HT-29 (cell line): ENCODE data around the gene TRIO. TPM values are rescaled to one million over a fixed set of nuclear protein-coding genes. Genes with fewer than 3 reads are reported as not detected.

ENCODE experiments used
- DNase-seq: peaks from one replicate; pipeline ENCODE4 v3.0.0-alpha.2; 2015; ENCODE audit warnings: low spot score
- total RNA-seq: library from RNA; depleted of rRNA; stranded (reverse); fragments of >200 nt; shearing (Covaris generic); gene quantifications from 2 replicates; pipeline ENCODE4 v1.2.3, GENCODE V29; 2014

Gene TRIO
- total RNA-seq, 1 experiment from 2014 or later = 104 TPM

DNA sequence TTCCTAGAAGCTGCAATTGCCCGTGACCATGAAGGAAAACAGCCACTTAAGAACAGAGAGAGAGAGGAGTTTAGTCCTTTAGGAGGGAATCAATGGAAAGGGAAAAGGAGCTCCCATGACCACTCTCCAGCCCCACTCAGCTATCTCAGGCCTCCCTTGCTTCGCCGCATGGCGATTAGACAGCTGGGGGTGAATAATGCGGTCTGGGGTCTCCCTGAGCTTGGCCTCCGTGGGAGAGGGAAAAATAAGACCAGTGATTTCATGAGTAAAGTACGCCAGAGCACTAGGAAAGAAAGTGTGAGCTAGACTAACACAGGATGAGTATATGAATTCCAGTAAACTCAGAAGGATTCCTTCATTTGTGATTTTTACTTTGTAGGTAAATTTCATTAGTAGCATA is 180.3 kb downstream of the TRIO start:
- DNase-seq = no peak

DNA sequence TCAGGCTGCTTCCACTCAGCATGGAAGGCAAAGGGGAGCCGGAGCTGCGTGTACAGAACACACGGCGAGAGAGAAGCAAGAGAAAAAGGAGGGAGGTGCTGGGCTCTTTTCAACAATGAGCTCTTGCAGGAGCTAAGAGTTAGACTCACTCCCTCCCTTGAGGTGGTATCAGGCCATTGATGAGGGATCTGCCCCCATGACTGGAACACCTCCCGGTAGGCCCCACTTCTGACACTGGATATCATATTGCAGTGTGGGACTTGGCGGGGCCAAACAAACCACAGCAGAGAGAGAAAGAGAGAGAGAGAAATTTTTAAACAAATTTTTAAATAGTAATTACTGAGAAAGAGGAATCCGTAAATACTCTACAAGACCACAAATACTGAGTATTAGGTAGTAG is 182.2 kb downstream of the TRIO start:
- no peak for DNase-seq

DNA sequence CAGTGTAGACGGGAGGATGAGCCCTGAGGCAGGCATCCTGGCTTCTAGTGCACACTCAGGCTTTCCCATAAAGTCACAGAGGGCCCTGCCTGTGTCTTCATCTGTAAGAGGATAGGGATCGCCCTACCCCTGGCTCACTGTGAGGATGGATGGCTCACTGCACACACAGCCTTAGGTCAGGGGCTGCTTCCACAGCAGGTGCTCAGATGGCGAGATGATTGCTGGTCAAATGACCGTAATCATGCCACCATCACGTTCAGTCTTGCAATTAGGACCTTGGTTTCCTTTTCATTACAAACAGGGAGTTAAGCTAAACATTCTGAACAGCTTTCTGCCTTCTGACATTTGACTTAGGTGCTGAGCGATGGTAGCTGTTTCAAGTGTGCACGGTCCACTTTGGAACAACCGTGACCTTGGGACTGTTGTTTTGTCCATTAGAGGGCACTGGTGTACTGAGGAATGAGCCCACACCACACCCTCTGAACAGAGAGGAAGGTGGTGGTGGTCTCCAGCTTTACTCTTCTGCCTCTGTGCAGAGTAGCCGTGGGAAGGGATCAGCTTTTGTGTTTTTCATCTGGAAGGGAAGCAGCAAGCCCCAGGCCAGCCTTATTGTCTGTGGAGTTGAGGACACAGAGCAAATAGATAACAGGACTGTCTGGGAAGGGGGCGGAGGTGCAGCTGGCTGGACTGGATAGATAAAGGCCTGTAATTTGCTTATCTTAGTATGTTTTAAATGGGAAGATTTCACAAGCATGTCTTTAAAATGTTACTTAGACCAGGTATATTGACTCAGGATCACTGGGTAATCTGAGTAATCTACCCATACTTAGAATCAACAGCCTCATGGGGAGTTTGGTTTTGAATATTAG is 183.1 kb downstream of the TRIO start:
- peak; percentile 10 for DNase-seq

DNA sequence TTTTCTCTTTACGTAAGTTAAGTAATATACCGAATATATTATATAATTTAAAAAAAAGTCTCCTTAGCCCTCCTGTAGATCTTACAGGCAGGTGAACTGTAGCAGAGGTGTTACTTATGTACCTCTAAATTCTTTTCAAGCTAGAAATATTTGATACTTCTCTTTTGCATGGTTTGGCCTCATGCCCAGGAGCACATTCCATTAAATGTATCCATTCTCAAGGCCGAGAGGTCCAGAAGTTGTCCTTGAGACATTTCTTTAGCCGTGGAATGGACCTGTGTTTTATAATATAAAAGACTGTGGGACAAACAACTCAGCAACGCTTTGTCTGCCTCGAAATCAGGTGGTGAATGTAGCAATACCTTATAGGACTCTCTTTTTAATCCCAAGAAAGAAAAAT is 184.5 kb downstream of the TRIO start:
- DNase-seq = no peak

DNA sequence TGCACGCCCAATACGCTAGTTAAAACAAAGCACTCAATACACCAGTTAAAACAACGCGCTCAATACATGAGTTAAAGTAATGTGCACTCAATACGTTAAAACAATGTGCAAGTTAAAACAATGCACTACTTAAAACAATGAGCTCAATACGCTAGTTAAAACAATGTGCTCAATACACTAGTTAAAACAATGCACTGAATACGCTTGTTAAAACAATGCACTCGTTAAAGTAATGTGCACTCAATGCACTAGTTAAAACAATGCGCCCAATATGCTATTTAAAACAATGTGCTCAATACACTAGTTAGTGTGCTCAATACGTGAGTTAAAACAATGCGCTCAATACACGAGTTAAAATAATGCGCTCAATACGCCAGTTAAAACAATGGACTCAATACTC is 185.0 kb downstream of the TRIO start:
- DNase-seq = no peak

DNA sequence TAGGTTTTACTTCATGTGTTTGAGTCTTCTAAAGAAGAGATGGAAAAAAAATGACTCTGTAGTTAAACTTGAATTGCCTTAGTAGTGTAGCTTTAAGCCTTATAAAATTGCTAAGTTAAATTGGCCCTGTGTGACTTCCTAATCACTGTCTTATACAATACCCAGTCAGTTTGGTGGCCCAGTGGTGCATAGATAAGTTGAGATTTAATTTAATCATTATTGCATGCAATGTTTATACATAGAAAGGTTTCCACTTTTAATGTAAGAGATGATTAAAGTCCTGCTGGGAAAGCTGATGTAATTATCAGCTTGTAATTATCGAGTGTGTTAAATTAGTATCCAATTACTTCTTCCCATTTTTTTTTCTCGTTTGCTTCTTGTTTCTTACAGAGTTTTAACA is 187.1 kb downstream of the TRIO start:
- no peak for DNase-seq

DNA sequence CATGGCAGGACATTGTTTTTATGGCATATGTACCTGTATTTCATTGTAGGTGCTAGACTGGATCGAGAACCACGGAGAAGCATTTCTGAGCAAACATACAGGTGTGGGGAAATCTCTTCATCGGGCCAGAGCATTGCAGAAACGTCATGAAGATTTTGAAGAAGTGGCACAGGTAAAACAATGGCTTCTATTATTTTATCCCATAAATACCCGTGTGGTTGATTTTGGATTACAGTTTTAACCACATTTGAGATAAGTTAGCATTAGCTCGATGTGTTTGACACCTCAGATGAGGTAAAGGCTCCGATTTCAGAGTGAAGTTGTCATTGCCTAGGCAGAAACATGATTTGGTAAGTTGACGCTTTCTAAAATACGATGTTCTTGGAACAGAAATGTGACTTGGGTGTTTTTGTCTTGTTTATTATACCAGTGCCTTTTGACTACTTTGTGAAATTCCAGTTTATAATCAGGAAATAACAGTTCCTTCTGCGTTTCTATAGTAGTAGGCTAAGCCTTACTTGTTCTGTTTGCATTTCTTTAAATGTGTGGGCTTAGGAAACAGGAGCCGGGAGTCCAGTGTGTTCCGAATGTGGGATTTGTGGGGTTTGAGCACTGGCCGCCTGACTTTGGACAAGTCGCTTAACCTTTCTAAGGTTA is 187.7 kb downstream of the TRIO start:
- no peak for DNase-seq

DNA sequence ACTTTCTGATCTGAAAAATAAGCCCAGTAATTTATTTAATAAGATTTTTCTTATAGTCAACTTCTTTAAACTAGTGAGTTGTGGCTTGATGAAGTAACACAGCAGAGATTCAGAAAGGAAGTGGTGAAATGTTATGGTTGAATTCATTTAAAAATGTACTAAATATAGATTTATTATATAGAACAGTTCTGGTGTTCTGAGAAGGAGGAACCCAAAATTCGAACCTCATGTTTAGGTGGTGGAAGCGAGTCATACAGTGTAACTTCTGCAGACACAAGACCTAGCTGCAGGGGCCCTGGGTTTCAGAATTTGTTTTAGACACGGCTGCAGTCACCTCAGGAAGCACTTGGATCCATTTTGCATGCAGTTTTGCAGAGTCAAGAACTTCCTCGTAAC is 188.2 kb downstream of the TRIO start:
- DNase-seq = no peak

DNA sequence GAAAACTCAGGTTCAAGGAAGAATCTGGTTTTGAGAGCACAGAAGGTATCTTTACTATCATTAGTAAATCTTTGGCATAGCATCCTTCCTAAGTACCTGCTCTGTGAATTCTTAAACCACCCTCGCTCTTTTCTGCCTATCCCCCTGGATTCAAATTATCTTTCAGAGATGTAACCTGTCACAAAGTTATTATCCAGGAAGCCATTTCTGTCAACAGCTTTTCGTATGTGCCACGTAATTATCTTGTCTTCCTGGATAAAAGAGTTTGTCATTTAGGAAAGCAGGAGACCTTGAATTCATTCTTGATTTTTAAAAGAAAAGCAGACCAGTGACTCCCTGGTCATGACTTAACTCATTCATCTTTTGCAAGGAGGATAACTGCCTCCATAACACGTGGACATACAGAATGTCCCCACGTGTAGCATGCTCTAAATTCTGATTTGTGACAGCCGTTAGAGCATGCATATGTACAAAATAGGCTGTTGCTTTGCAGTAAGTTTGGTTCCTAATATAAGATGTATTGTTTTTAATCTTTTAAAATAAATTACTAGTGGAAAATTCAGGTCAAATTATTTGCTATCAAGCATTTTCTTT is 189.0 kb downstream of the TRIO start:
- no peak for DNase-seq

DNA sequence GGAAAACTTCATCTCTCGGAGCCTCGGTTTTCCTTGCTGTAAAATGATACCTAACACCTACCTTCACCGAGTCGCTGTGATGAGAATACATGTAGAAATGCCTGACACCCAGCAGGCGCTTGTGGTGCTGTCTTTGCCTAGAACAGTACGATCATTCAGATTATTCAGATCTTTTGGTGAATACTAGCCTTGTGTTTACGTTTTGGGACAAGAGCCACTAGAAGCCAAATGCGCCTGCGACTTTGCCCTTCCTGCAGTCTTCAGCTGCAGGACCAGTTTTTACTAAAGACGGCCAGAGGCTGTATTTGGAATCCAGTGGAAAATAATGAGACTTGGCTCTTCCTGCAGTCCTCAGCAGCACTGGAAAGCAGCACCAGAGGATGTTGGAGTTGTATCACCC is 189.6 kb downstream of the TRIO start:
- DNase-seq = no peak

DNA sequence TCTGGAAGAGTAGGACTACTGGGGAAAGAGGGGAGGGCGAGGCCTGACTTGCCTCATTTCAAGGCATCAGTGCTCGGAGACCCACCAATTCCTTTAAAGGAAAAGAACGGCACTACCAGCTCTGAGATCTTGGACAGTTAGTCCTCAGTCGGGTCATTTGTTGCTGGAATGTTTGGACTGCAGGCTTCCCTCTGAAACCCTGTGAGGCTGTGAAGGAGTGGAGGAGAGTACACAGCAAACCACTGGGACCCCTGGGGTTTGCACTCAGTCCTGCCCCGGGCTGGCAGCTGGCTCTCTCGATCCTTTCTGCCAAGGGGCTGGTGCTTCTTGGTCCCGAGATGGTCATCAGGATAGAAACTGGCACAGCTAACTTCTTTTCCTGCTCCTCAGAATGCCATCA is 194.5 kb downstream of the TRIO start:
- DNase-seq = no peak

DNA sequence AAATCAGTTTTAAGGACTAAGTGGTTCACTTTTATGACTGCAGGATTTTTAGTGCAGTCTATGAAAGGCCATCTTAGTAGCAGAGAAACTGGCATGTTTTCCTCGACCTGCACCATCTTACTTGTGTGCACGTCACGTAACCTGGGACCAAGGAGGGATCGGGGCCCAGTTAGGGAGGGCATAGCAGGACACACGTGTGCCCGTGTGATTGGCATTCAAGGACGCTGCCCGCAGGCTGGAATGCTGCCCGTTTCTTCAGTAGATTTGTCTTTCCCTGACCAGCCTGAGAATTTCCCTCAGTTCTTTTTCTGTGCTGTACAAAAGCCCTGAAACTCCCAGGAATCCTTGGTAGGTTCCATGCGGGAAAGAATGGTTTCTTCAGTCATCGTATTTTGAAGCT is 196.3 kb downstream of the TRIO start:
- DNase-seq = no peak

DNA sequence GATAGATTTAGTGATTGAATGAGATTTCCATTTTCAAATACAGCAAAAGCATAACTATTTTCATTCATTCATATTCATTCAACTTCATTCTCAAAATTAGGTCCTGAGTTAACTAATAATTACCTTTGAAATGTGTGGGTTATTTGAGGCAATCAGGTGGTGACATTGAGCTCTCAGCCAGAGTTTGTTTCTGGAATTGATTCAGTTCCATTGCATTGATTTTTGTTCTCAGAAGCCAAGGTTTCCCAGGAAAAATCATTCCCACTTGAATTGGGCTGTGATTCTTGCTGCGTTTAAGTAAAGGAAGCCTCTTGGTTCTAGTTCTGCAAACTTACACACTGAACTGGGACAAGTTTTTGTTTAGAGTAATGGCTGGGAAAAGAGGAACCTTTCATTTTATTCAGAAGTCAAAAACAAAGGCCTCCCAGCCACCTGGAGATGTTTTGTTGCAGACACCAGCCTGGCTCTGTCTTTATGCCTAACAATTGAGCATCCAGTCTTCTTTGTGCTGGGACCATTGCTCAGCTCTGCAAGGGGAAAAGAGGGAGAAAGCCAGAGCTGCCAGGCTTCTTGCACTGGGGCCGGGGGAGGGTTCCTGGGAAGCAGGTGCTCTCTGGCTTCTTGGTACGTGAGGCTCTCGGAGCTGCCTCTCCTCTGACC is 198.6 kb downstream of the TRIO start:
- DNase-seq = no peak

DNA sequence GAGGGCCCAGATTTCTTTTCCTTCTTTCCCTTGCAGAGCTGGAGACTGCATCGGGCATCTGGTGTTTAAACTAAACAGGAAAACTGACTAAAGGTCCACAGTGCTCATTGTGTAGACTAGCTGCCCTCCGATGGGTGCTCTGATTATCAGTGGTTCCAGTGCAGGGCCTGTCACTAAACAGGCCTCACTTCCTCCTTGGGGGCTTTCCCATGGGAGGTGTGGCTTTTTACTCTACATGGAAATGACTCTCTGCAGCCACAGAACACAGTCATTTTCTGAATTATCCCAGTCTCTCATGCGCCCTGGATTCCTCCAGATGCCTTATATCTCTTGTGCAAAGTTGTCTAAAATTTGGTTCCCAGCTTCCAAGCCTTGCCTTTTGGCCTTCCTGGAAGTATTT is 199.2 kb downstream of the TRIO start:
- DNase-seq = no peak

DNA sequence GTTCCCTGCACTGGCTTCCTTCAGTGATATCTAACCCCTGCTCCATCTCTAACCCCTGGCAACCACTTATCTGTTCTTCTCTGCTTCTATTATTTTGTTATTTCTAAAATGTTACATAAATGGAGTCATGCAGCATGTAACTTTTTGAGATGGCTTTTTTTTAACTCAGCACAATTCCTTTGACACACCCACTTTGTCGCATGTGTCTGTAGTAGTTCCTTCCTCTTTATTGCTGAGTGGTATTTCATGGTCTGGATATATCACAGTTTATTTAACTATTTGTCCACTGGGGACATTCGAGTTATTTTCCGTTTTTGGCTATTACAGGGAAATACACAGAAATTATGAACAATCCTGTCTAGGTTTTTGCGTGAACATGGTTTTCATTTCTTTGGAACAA is 200.2 kb downstream of the TRIO start:
- DNase-seq = no peak

DNA sequence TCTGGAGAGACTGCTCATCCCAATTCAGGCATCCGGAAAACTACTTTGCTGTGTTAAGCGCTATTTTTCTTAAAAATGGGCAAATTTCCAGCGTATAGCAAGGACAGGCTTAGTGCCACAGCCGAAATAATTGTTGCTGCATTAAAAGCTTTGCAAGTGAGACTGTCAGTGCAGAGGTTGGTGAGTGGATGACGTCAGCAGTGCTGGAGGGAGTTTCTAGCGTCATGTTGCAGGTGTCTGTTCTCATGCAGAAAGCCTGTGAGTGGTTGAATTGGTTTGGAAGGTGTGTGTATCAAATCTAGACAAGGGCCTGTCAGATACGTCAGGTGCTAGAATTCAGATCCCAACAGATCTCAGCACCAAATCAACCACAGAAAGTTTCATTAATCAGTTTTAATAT is 204.4 kb downstream of the TRIO start:
- DNase-seq = no peak

DNA sequence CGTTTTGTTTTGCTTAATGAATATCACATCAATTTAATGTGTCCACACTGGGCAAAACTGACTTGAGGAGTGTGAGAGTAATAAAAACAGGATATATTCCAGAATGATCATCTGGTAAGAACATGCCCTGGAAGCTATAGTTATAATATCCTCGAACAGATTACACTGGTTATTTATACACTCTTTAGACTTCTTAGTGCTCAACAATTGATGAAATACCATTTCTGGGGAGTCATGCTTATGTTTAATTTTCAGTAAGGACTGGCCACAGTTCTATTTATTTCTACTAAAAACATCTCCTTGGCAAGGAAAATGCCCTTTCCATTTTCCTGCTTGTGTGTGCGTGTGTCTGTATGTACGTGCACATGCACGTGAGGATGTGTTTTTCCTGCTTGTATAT is 205.0 kb downstream of the TRIO start:
- no peak for DNase-seq

DNA sequence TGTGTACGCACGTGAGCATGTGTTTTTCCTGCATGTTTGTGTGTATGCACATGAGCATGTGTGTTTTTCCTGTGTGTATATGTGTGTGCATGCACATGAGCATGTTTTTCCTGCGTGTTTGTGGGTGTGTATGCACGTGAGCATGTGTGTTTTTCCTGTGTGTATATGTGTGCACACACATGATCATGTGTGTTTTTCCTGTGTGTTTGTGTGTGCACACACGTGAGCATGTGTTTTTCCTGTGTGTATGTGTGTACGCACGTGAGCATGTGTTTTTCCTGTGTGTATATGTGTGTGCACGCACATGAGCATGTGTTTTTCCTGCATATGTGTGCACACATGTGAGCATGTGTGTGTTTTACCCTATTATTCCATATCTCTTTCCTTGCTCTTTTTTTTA is 205.9 kb downstream of the TRIO start:
- DNase-seq = no peak

DNA sequence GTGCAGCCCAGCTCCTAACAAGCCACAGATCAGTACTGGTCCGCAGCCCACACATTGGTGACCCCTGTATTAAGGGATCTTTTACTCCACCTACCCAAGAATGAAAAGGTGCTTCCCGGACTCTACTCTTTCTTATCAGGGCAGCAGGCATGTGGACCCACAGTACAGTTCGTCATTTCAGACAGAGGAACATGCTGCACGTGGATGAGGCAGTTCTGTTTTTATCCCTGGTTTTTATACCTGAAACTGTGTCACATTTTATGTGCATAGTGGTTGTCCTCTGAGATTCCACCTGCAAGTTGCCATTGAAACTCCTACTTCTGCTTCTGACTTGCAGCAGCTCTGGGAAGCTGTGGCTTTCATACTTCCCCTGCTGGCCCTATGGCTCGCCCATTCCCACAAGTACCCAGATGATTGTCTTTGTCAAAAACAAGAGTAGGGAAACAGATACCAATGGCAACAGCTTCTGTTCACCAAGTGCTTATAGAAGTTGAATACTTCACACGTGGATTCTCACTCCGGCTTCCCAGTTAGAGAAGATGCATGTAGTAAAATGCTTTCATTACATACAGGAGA is 208.0 kb downstream of the TRIO start:
- no peak for DNase-seq

DNA sequence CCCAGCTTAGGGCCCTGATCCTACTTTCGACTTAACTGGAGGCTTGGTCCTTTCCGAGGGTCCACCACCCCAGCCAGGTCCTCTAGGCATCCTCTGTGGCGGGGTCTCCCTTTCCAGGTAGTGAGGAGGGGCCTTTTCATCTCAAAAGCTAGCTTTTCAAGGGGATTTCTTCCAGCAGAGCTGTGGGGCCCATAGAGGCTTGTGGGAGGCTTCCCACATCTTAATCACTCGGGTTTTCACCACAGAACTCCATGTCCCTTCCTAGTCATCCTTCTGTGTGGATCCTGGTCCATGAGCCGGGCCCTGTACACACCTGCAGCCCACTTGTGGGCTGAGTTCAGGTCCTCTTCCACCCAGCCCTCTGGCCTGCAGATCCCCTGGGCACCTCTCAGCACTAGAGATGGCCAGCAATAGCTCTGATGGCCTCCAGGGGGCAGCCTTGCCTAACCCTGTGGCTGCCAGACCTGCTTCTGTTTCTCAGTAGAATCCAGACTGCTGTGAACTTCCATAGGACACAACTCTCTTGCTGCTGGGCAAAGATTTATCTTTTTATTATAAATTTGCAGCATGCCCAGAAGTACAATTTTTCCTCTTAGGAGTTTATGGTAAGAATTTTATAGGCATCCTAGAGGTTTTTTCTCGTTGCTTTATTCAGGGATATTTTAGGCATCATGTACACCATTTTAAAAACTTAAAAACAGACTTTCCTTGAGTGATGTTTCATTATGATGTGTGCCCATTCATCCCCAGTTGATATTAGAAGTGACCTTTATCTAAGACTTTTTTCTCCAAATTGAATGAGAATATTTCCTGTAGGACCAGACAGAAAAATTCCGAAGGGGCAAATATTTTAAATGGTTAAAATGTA is 208.9 kb downstream of the TRIO start:
- DNase-seq = peak; percentile 83
